HG03039 (cell line): ENCODE results near the gene AK3.
"Not testable (repeated sequence)": the region's sequence is repeated elsewhere in the genome, so short reads cannot be mapped to it uniquely, and the experiment has no call there.

Experiments
- ATAC-seq: cut with Tn5 transposase; IDR thresholded peaks from one replicate; pipeline ENCODE4 v1.9.1; 2021; ENCODE audit warnings: mild to moderate bottlenecking, moderate library complexity; ENCODE audit not compliant: unreplicated experiment

Gene AK3

DNA sequence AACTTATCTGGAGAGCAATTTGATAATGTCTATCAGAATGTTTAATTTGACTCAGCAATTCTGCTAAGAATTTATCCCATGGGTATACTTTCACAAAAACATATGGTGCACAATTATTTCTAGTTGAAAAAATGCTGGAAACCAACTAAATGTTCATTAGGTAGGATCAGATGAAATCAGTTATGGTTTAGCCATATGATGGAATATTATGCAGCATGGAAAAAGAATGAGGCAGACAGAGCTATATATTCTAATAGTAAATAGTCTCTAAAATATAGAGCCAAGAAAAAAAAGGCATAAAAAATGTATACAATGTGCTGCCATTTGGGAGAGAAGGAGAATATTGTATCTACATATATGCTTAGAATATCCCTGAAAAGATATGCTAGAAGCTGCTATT, 71.1 kb downstream of the AK3 start:
- ATAC-seq, result no peak

DNA sequence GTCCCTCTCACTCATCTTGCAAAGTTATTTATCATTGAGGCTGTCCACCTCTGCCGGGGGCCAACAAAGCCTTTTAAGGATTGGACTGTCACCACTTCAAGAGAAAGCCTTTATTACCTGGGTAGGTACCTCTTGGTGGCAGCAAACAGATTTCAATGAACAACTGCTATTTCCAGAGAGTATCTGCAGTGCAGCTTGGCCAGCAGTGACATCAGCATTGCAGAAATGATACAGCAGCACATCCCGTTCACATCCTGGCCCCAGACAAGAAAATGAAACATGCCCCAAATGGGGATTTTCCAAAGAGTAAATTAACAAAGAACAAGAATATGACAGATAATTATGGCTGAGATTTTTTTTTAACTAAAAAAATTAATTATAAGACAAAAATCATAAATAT, 72.4 kb downstream of the AK3 start:
- no peak for ATAC-seq

DNA sequence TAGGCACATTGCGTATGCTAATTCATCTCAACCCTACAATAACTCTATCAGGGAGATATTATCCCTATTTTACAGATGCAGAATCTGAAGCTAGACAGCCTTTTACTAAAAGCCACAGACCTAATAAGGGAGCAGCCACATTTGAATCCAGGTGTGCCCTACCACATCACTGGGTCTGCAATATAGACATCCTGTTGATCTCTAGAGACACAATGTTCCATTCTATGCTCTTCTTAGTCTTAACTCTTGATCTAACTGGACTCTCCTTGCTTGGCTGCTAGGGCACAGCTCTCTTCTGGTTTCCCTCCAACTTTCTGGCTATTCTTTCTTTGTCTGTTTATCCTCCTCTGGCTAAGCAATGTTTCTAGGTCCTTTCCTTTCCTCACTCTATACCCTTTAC, 73.3 kb downstream of the AK3 start:
- ATAC-seq, result no peak

DNA sequence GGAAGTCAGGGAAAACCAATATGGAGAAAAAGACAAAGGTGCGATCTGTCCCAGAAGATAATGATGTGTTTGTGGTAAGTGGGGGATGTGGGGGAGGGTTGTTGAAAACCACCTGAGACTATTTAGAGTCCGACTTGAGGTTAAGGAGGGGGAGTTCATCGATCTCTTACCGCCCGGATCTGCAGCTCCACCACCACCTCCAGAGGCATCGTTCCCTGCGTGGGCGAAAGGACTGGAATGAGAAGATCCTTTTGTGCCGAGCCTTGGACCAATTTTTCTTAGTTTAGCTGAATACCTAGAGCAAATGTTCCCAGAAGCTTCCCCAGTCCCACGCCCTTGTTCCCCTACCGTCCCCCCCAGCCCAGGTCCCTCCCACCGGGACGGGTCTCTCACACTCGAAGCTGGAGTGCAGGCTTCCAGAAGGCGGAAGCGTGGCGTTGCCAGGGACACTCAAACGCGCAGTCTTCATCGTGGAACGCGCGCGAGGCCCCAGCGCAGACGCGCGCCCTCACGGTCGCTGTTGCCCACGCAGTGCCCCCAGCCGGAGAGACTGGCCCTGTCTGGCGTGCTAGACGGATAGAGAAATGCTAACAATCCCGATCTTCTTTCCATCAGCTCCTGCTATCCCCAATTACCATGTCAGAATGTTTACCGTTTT, 74.8 kb downstream of the AK3 start, which contains the start of gene SPATA6L:
Gene SPATA6L (minus strand): TSS at position 439 of the 658 bp plus-strand sequence. CDS start 230 bp downstream, at position 209.
- no peak for ATAC-seq

DNA sequence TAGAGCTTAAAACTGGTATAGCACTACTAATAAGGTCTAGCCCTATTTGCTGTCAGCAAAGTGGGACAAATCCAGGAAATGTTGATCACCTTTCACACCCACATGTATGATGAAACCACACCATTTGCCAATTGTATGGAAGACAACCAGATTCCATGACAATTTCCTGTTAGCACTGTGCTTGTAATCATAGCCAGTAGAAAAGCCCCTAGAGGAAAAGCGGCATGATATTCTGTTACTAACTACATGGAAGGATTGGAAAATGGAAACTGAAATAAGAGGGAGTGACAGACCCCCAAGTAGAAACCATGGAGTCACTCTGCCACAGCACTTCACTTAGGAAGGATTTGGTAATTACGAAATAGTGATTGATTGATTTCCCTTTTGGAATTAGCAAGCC, 75.6 kb downstream of the AK3 start:
- no peak for ATAC-seq

DNA sequence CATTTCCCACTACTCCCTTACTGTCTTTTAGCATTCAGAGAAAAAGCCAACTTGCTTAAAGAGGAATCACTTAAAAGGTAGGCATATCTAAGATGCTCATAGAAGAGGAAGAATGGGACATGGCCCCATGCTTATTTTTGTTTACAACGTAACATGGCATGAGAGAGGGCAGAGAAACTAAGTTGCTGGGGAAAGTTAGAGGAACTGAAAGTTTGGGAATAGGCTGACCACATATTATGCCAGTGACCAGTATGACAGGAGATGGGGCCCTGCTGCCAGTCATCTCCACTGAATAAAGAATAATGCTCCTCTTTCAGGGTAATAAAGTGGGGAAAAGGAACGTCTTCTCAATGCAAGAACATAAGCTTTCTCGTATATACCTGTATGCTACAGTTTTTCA, 77.0 kb downstream of the AK3 start:
- ATAC-seq, result no peak

DNA sequence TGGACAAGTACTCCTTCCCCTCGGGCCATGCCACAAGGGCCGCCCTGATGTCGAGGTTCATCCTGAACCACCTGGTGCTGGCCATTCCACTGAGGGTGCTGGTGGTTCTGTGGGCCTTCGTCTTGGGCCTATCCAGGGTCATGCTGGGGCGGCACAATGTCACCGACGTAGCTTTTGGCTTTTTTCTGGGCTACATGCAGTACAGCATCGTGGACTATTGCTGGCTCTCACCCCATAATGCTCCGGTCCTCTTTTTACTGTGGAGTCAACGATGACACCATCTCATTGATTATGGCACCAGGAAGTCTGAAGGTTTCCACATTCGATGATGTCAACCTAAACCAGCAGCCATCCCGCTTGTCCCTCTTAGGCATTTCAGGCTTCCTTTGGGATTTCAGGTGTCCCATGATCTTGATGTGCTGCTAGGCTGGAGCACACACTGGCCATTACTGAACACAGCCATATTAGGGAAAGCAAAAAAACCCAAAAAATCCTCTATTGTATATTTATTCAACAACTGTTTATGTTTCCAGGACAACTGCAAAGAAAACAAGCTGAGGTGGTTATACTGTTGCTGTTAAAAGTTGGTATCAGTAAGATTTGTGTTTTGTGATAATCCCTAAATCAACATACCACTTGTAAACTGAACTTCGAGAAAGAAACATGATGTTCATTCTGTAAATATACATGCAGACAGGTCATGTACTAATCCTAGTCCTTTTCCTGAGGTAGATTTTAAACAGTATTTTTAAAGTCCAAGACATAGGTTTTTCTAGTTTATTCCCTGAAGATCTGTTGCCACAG, 77.8 kb downstream of the AK3 start:
- no peak for ATAC-seq

DNA sequence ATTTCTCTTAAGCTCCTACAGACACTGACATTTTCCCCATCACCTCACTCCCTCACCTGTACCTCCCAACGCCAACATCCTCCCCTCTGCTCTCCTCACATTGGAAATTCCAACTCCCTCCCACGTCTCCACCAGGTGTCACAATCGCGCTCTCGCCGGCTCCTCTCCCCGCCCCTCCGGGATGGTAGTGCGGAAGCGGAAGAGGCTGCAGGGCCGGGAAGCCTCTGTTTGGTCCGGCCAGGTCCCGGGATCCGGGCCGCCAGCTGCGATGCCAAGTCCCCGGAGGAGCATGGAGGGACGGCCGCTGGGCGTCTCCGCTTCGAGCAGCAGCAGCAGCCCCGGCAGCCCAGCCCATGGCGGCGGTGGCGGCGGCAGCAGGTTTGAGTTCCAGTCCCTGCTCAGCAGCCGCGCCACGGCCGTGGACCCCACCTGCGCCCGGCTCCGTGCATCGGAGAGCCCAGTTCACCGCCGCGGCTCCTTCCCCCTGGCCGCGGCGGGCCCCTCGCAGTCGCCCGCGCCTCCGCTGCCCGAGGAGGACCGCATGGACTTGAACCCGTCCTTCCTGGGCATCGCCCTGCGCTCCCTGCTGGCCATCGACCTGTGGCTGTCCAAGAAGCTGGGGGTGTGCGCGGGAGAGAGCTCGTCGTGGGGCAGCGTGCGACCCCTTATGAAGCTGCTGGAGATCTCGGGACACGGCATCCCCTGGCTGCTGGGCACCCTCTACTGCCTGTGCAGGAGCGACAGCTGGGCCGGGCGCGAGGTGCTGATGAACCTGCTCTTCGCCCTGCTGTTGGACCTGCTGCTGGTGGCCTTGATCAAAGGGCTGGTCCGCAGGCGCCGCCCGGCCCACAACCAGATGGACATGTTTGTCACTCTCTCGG, 78.7 kb downstream of the AK3 start, which contains the start of gene PLPP6:
Gene PLPP6 (plus strand): TSS at position 187 of the 881 bp plus-strand sequence. CDS start 82 bp downstream, at position 269.
- ATAC-seq, result peak; percentile 85

DNA sequence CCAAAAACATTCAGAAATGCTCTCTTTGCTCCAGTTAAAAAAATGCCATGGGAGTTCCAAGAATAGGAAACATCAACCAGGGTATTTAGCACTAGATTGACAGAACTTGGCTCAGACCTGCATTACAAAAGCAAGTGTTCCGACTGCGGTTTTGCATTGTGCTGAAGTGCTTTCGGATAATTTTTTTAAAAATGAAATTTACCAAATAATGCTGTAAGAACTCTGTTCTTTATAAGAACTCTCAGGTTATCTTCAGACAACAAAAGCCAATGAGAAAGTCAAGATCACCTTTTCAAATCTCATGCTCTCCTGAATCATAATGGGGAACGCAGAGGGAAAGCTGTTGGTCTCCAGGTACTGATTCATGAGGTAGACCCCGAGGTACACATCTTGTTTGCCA, 79.4 kb downstream of the AK3 start:
- no peak for ATAC-seq

DNA sequence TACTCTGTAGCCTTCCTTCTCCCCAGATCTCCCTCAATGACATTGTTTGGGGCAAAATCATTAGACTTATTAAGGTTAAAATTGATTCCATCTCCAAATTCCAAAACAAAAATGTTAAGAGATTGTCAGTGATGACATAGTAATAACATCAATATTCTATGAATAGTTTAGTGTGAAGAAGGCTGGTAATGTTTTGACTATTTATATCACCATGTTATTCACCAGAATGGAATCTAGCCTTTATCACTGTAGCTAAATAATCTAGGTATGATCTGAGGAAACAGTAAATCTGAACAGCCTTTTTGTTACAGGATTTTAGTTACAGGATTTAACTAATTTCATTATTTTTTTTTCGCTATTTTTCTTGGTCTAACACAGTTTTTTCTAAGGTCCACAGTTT, 79.8 kb downstream of the AK3 start:
- ATAC-seq, result no peak

DNA sequence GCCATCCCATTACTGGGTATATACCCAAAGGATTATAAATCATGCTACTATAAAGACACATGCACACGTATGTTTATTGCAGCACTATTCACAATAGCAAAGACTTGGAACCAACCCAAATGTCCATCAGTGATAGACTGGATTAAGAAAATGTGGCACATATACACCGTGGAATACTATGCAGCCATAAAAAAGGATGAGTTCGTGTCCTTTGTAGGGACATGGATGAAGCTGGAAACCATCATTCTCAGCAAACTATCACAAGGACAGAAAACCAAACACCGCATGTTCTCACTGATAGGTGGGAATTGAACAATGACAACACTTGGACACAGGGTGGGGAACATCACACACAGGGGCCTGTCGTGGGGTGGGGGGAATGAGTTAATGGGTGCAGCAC, 80.3 kb downstream of the AK3 start:
- not testable (repeated sequence) for ATAC-seq
